Measurements from ENCODE around the gene PIP4P1.
A peak's percentile ranks its signal among the peaks of the same experiment; 100 is the strongest.
"Not testable (repeated sequence)": the region's sequence is repeated elsewhere in the genome, so short reads cannot be mapped to it uniquely, and the experiment has no call there.

Gene PIP4P1

GRCh38 chr14:20476776-20477175 is 15.5 kb upstream of the PIP4P1 start:
- DNase-seq (ENCODE audit: low read depth, low spot score), result no peak

GRCh38 chr14:20472536-20473169 is 11.4 kb upstream of the PIP4P1 start:
- DNase-seq (ENCODE audit: low read depth, low spot score), result no peak

GRCh38 chr14:20470603-20470901 is 9.3 kb upstream of the PIP4P1 start:
- no peak for DNase-seq (ENCODE audit: low read depth, low spot score)

GRCh38 chr14:20469890-20470602 is 8.8 kb upstream of the PIP4P1 start:
- DNase-seq (ENCODE audit: low read depth, low spot score), result no peak

GRCh38 chr14:20469242-20469889 is 8.1 kb upstream of the PIP4P1 start, which contains the start of gene PNP:
Gene PNP (plus strand): TSS chr14:20469406. CDS start chr14:20469525, 119 bp downstream.
- DNase-seq (ENCODE audit: low read depth, low spot score), result peak; percentile 37

- DNase-seq (ENCODE audit: low read depth, low spot score), result no peak
Observed at GRCh38 chr14:20468764-20469241, 7.6 kb upstream of the PIP4P1 start.

GRCh38 chr14:20460458-20461224 is 593 bp downstream of the PIP4P1 start:
- DNase-seq (ENCODE audit: low read depth, low spot score), result no peak

- DNase-seq (ENCODE audit: low read depth, low spot score), result no peak
Observed at GRCh38 chr14:20458031-20458789, 3.0 kb downstream of the PIP4P1 start.

GRCh38 chr14:20456971-20457370 is 4.3 kb downstream of the PIP4P1 start:
- DNase-seq (ENCODE audit: low read depth, low spot score), result no peak

GRCh38 chr14:20455355-20456300 is 5.6 kb downstream of the PIP4P1 start:
- no peak for DNase-seq (ENCODE audit: low read depth, low spot score)

GRCh38 chr14:20454516-20455354 is 6.5 kb downstream of the PIP4P1 start, which contains the start of the genes APEX1 and OSGEP:
Gene APEX1 (plus strand): TSS chr14:20455226. CDS start chr14:20455646, 420 bp downstream.
Gene OSGEP (minus strand): TSS chr14:20454812. CDS start chr14:20454683, 129 bp downstream.
- peak; percentile 95 for DNase-seq (ENCODE audit: low read depth, low spot score)

- DNase-seq (ENCODE audit: low read depth, low spot score), result not testable (repeated sequence)
Observed at GRCh38 chr14:20452831-20453230, 8.4 kb downstream of the PIP4P1 start.

GRCh38 chr14:20446889-20447288 is 14.3 kb downstream of the PIP4P1 start:
- DNase-seq (ENCODE audit: low read depth, low spot score), result no peak

GRCh38 chr14:20443650-20444049 is 17.6 kb downstream of the PIP4P1 start:
- DNase-seq (ENCODE audit: low read depth, low spot score), result not testable (repeated sequence)

- no peak for DNase-seq (ENCODE audit: low read depth, low spot score)
Observed at GRCh38 chr14:20441461-20441860, 19.8 kb downstream of the PIP4P1 start.

- DNase-seq (ENCODE audit: low read depth, low spot score), result no peak
Observed at GRCh38 chr14:20440882-20441281, 20.4 kb downstream of the PIP4P1 start.

- no peak for DNase-seq (ENCODE audit: low read depth, low spot score)
Observed at GRCh38 chr14:20440465-20440864, 20.8 kb downstream of the PIP4P1 start.

GRCh38 chr14:20438664-20439063 is 22.6 kb downstream of the PIP4P1 start:
- no peak for DNase-seq (ENCODE audit: low read depth, low spot score)

- DNase-seq (ENCODE audit: low read depth, low spot score), result no peak
Observed at GRCh38 chr14:20436363-20436755, 24.9 kb downstream of the PIP4P1 start.

All from brain pericyte (primary cell).